NCI-H2227 treated with DMSO at 0.1 percent for 48 hours (cell line): Measurements from ENCODE around the gene DRAM1.

Source experiments
- DNase-seq: peaks from one replicate; lab custom pipeline; 2025; lab: John Stamatoyannopoulos, UW

DRAM1 gene

DNA sequence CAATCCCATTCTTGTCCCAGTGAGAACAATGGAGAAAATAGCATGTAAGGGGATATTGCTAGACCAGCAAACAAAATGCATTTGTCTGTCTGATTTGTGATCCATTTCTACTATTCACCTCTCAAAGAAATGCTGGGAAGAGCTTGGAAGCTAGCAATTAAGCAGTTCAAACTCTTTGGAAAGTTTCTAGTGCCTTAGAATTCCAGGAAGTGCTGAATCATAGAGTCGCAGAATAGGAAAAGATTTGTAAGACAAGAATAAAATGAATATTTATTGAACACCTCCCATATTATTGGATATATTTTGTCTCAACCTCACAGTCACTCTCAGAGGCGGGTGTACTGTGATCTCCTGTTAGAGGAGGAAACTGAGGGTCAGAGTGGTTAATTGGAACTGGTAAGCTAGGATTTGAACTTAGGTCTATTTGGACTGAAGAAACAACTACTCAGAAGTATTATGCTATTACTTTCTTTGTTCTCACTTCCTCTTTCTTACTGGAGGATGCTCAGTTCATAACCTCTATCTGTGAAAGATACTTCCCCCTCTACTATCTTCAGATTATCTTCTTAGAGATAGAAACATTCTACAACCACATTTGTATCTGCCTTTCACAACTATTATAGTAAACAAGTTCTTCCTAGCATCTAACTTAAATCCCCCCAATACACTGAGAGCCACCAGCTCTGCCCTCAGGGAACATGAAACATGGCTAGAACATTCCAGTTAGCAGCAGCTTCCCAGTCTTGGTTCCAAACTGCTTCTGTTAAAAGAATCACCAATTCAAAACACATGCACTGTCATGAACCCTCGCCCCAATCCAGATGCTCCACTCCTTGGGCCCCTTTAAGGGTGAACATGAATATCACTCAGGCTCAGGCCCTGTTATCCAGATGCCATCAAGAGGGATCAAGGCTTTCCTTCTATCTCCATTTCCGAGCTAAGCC is 64.2 kb downstream of the DRAM1 start:
- no peak for DNase-seq

DNA sequence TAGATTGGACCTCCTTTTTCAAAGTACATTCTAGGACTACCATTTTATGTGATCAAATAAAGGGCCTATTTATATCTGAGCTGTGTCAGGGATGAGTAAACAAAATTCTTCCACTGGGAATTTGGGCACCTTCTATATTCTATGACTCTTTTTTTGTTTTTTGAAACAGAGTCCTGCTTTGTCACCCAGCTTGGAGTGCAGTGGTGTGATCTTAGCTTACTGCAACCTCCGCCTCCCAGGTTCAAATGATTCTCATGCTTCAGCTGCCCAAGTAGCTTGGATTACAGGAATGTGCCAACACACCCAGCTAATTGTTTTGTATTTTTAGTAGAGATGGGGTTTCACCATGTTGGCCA is 64.8 kb downstream of the DRAM1 start:
- no peak for DNase-seq

DNA sequence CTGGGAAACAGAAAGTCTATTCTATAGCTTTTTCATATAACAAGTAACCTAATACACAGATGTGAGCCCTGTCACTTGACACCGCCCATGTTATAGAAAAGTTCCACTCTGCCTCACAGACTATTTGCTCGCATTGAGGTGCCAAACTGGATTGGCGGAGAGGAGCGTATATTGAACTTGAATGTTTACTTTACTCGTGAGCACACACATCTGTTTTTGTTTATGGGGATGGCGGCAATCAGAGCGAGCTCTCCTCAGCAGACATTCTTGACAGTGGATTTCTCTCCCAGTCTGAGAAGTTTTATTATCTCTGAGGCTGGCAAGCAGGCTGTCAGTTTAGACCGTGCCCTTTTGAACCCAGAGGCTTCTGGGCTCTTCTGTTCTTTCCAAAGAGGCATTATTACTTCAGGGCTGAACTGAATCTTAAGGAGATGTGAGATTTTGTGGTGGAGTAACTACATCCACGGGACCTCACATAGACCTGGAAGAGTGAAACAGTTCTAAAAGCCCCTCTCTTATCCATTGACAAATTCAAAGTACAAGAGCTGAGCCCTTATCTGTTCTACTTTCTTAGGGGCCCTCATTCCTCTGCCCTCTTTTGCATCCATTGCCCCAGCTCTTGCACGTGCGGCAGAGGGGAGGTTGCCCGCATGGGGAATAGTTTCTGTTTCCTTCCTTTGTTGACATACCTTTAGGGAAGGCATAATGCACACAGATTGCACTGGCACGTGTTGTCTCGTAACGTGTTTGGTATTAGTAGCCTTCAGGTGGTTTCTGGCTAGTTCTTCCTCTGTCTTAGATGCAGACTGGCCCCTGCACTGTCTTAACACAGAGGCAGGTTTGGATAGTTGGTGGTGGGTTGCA is 68.2 kb downstream of the DRAM1 start:
- no peak for DNase-seq

GRCh38 chr12:101946233-101946611 is 68.8 kb downstream of the DRAM1 start:
- DNase-seq: no peak

GRCh38 chr12:101947316-101947715 is 69.9 kb downstream of the DRAM1 start:
- DNase-seq: no peak

GRCh38 chr12:101948365-101948764 is 71.0 kb downstream of the DRAM1 start:
- DNase-seq: no peak

- no peak for DNase-seq
These were observed 73.8 kb downstream of the DRAM1 start for GRCh38 chr12:101951002-101951670.

- no peak for DNase-seq
These were observed 76.7 kb downstream of the DRAM1 start for GRCh38 chr12:101954113-101954512.

- no peak for DNase-seq
These were observed 77.3 kb downstream of the DRAM1 start for GRCh38 chr12:101954676-101955075.

DNA sequence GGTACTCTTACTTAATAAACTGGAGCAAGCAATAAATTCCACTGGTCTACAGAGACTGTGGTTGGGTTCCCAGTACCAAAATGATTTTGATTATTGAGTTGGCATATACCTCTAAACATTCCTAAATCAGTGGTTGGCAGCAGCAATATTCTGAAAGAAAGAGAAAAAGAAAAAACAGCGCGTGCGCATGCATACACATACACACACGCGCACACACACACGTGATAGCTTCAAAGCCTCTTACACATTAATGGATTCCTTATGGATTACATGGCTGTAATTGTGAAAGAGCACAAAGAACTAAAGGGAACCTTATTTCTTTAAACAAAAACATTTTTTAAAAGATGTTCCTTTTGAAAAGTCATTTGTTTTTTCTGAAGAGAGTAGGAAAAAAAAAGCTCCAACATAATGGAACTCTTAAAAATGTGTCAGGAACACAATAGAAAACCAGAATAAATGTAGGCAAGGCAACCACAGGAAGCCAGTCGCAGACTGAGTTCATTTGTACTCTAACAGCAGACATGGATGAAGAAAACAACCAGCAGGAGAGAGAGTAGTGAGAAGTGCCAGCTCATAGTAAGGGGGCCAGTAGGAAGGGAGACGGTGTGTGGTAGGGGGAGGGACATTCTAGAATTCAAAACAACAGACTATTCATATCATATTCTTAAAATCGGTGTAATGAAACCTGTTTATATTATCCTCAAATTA is 80.0 kb downstream of the DRAM1 start:
- DNase-seq: no peak

GRCh38 chr12:101959607-101960006 is 82.2 kb downstream of the DRAM1 start:
- DNase-seq: no peak

DNA sequence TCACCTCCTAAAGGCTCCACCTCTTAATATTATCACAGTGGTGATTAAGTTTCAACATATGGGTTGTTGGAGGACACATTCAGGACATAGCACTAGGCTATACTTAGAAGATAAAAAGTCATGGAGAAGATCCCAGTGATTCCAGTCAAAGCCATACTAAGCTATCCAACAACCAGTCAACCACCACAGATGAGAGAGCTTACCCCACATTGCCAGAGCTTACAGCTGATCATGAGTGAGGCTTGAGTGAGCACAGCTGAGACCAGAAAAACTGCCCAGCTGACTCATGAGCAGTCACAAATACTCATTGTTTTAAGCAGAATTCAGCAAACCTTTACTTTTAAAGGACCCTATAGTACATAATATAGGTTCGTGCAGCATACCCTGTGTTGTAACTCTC is 85.1 kb downstream of the DRAM1 start:
- DNase-seq: no peak

DNA sequence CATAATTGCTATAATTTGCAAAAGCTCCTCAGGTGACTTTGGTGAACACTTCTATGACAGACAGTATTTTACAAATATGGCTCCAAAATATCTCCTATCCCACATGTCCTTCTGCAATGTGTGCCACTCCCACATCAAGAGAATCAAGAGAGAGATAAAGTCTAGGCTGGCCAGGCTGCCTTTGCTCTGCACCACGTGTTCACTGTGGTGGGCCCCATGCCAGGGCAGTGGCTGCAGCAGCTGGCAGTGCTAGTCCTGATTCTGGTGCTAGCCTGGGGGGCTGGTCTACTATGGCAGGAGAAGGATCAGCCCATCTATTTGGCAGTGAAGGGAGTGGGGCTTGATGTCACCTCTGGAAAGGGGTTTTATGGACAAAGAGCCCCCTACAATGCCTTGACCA is 86.3 kb downstream of the DRAM1 start:
- DNase-seq: no peak

GRCh38 chr12:101966496-101966895 is 89.1 kb downstream of the DRAM1 start:
- no peak for DNase-seq

- no peak for DNase-seq
These were observed 90.1 kb downstream of the DRAM1 start for GRCh38 chr12:101967506-101967905.

- DNase-seq: no peak
These were observed 91.4 kb downstream of the DRAM1 start for GRCh38 chr12:101968770-101969169.
